Nephron (organoid): ENCODE results near the gene S100A16.

Source experiments
- H3K27ac Mint-ChIP-seq, 3 experiments: 2 replicates each; pipeline ENCODE4 v1.8.0; 2020; ENCODE audit warnings: mixed read lengths in 3 of 3, mild to moderate bottlenecking in 2 of 3, moderate library complexity in 1 of 3
- H3K27me3 Mint-ChIP-seq: 2 replicates; pipeline ENCODE4 v1.8.0; 2021; ENCODE audit warnings: low read depth, mild to moderate bottlenecking, moderate library complexity, mixed read lengths
- H3K36me3 Mint-ChIP-seq: 2 replicates; pipeline ENCODE4 v1.8.0; 2020; ENCODE audit warnings: low read depth, mixed read lengths
- H3K4me1 Mint-ChIP-seq: 2 replicates; pipeline ENCODE4 v1.8.0; 2020; ENCODE audit warnings: mixed read lengths
- H3K4me3 Mint-ChIP-seq, 3 experiments: 2 replicates each; pipeline ENCODE4 v1.8.0; 2020; ENCODE audit warnings: mild to moderate bottlenecking in 3 of 3, mixed read lengths in 3 of 3, moderate library complexity in 2 of 3
- H3K9me3 Mint-ChIP-seq: 2 replicates; pipeline ENCODE4 v1.8.0; 2020; ENCODE audit warnings: mixed read lengths
- CTCF ChIP-seq, 3 experiments: fragments of 200-600 bp; sonication (generic); IDR thresholded peaks; one replicate each; pipeline ENCODE4 v1.5.0; 2021; ENCODE audit warnings: antibody characterized with exemption in 3 of 3; ENCODE audit not compliant: unreplicated experiment in 3 of 3

Gene S100A16

GRCh38 chr1:153606194-153606593 is 6.7 kb downstream of the S100A16 start:
- no peak for TF ChIP-seq CTCF (IDR thresholded peaks at IDR 0.05; ENCODE audit: unreplicated experiment in 3 of 3)
- H3K36me3 Mint-ChIP-seq = peaks cover 7% of the 10 kb centered on the region
- no peaks in the 10 kb centered on the region for H3K27me3 Mint-ChIP-seq
- no peak overlapping the region for H3K4me3 Mint-ChIP-seq
- no peaks in the 10 kb centered on the region for H3K9me3 Mint-ChIP-seq
- H3K4me1 Mint-ChIP-seq = peaks cover 38% of the 10 kb centered on the region
- peak overlapping the region in 1 of 3 experiments; percentile 67 for H3K27ac Mint-ChIP-seq

- Mint-ChIP-seq H3K36me3 (peaks cover 7% of the 10 kb centered on the region), H3K4me3 (no peak overlapping the region)
- TF ChIP-seq CTCF (IDR thresholded peaks at IDR 0.05; ENCODE audit: unreplicated experiment in 3 of 3) = no peak
Observed at GRCh38 chr1:153602749-153603148, 10.2 kb downstream of the S100A16 start.

GRCh38 chr1:153599847-153600246 is 13.1 kb downstream of the S100A16 start:
- no peak for TF ChIP-seq CTCF (IDR thresholded peaks at IDR 0.05; ENCODE audit: unreplicated experiment in 3 of 3)
- Mint-ChIP-seq H3K36me3 (no peaks in the 10 kb centered on the region), H3K27ac (no peak overlapping the region), H3K4me3 (no peak overlapping the region), H3K27me3 (peaks cover 3% of the 10 kb centered on the region), H3K4me1 (peaks cover 11% of the 10 kb centered on the region), H3K9me3 (no peaks in the 10 kb centered on the region)

More at GRCh38 chr1:153602749-153603148, 10.2 kb downstream of the S100A16 start:
- H3K27ac Mint-ChIP-seq = no peak overlapping the region
- H3K4me1 Mint-ChIP-seq = peaks cover 19% of the 10 kb centered on the region
- H3K27me3 Mint-ChIP-seq = peaks cover 1% of the 10 kb centered on the region
- no peaks in the 10 kb centered on the region for H3K9me3 Mint-ChIP-seq

- H3K4me3 Mint-ChIP-seq = no peak overlapping the region
- H3K27me3 Mint-ChIP-seq = peaks cover 3% of the 10 kb centered on the region
- peak overlapping the region in 2 of 3 experiments; percentile 52 to 87 for H3K27ac Mint-ChIP-seq
- H3K9me3 Mint-ChIP-seq = no peaks in the 10 kb centered on the region
- H3K36me3 Mint-ChIP-seq = no peaks in the 10 kb centered on the region
- H3K4me1 Mint-ChIP-seq = peaks cover 11% of the 10 kb centered on the region
- TF ChIP-seq CTCF (IDR thresholded peaks at IDR 0.05; ENCODE audit: unreplicated experiment in 3 of 3) = no peak
Observed at GRCh38 chr1:153598309-153599172, 14.4 kb downstream of the S100A16 start.

- H3K4me1 Mint-ChIP-seq = peaks cover 13% of the 10 kb centered on the region
- H3K27ac Mint-ChIP-seq = no peak overlapping the region
- no peaks in the 10 kb centered on the region for H3K9me3 Mint-ChIP-seq
- H3K36me3 Mint-ChIP-seq = no peaks in the 10 kb centered on the region
- no peak for TF ChIP-seq CTCF (IDR thresholded peaks at IDR 0.05; ENCODE audit: unreplicated experiment in 3 of 3)
- peaks cover 3% of the 10 kb centered on the region for H3K27me3 Mint-ChIP-seq
- no peak overlapping the region for H3K4me3 Mint-ChIP-seq
Observed at GRCh38 chr1:153597206-153597605, 15.7 kb downstream of the S100A16 start.

- TF ChIP-seq CTCF (IDR thresholded peaks at IDR 0.05; ENCODE audit: unreplicated experiment in 3 of 3) = no peak
- H3K36me3 Mint-ChIP-seq = no peaks in the 10 kb centered on the region
- peaks cover 7% of the 10 kb centered on the region for H3K4me1 Mint-ChIP-seq
- peak overlapping the region; percentile 55 to 65 (median 65) for H3K27ac Mint-ChIP-seq
- peaks cover 2% of the 10 kb centered on the region for H3K27me3 Mint-ChIP-seq
- no peaks in the 10 kb centered on the region for H3K9me3 Mint-ChIP-seq
- H3K4me3 Mint-ChIP-seq = no peak overlapping the region
Observed at GRCh38 chr1:153592748-153593147, 20.2 kb downstream of the S100A16 start.
